Raji (cell line): Measurements from ENCODE around the gene PIK3C2G.

Experiments
- POLR2A ChIP-seq: IDR thresholded peaks from 2 replicates; pipeline ENCODE4 v1.6.1; 2011; ENCODE audit warnings: low read depth, low read length, control low read depth; ENCODE audit not compliant: insufficient read depth

Gene PIK3C2G

DNA sequence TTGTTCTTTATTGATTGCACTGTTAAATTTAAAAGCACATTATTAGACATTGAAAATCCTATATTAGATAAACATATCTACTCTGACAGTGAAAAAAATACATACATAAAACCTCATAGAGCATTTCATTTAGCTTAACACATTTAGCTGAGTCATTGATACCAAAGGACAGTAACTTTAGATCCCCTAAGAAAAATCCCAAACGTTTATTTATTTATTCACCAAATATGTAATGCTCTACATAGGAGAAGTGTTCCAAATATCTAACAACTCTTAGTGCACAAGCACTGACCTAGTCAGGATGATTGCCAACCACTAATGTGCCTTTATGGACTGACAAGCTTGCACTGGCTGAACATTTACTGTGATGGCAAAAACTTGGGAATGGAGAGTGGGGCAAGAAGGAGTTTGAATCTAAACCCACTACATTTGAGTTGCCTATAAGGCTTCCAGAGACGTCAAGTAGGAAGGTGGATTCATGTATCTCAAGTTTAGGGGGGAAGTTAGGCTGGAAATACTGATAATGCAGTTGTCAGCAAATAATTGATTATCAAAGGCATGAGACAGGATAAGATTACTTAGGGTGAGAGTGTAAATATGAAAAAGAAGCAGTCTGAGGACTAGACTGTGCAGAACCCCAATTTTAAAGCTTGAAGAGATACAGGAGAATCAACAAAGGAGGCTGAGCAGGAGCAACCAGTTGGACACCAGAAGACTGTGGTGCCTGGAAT is 320.1 kb downstream of the PIK3C2G start:
- no peak for TF ChIP-seq POLR2A

DNA sequence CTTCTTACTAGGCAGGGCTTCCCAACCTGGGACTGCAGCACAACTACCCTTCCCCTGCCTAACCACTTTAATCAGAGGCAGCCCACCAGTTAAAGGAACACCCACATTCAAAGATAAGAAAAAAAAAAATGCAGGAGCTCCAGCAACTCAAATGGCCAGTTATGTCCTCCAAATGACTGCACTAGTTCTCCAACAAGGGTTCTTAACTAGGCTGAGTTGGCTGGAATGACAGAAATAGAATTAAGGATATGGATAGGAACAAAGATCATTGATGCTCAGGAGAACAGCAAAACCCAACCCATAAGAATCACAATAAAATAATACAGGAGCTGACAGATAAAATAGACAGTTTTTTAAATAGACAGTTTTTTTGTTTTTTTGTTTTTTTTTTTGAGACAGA is 322.3 kb downstream of the PIK3C2G start:
- TF ChIP-seq POLR2A, result no peak

DNA sequence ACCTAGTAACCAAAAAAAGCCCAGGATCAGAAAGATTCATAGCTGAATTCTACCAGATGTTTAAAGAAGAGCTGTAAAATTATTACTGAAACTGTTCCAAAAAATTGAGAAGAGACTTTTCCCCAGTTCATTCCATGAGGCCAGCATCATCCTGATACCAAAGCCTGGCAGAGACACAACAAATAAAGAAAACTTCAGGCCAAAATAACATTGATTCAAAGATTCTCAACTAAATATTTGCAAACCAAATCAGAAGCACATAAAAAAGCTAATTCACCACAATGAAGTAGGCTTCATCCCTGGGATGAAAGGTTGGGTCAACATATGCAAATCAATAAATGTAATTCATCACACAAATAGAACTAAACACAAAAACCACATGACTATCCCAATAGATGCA is 325.3 kb downstream of the PIK3C2G start:
- no peak for TF ChIP-seq POLR2A

DNA sequence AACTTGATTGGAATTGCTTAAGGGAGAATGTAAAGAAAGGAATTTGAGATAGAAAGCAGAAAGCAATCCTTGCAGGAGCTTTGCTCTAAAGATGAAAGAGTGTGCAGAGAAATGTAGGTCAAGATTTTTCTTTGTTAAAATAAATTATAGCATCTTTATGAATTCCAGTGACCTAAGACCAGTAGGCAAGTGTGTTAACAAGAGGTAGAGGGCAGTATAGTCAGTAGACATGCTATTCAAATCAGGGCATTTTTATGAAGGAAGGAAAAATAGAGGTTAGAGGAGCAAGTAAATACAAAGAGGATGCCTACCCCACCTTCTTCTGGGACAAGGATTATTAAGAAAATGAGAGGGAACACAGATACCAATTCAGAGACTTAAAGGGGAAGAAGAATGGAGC is 328.0 kb downstream of the PIK3C2G start:
- no peak for TF ChIP-seq POLR2A

DNA sequence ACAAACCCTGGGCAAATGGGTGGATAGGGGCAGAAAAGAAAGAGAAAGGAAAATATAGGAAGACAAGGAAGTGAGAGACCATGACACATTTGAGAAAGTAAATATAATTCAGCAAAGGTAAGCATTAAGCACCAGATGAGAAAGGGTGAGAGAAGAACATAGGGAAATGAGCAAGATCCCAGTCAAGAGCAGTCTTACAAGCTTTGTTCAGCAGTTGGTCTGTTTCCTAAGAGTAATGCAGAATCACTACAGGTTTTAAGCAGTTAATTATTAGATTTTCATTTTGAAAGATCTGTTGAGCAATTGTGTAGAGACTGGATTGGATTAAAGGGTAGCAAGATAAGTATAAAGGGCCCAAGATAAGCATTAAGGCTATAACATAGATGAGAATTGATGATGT is 330.2 kb downstream of the PIK3C2G start:
- TF ChIP-seq POLR2A, result no peak

DNA sequence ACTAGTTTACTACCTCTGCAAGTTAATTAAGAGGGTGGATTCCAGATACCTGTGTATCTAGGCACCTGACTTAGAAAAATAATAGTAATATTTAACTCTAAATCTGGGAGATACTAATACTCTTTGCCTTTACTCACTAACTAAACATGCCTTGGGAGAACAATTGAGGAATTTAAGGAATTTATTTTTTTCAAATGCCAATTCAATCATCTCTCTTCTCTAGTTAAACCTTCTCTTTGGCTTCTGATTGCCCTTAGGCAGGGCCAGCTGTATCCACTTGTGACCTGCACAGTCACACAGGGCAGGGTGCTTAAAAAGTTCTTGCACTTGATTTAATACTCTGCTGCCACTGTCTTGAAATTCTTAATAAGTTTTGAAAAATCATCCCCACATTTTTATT is 334.1 kb downstream of the PIK3C2G start:
- TF ChIP-seq POLR2A, result no peak

DNA sequence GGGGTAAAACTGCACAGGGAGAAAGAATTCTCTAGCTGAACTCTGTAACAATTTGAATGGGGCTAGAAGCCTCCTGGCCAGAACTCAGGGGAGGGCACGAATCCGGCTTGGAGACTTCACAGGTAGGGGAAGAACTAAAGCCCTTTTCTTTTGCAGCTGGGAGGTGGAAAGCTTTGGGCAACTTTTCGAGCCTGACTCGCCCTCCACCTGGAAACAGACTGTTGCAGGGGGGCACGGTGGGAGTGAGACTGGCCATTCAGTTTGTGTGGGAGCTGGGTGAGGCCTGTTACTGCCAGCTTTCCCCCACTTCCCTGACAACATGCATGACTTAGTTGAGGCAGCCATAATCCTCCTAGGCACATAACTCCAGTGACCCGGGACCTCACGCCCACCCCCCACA is 340.6 kb downstream of the PIK3C2G start:
- no peak for TF ChIP-seq POLR2A

DNA sequence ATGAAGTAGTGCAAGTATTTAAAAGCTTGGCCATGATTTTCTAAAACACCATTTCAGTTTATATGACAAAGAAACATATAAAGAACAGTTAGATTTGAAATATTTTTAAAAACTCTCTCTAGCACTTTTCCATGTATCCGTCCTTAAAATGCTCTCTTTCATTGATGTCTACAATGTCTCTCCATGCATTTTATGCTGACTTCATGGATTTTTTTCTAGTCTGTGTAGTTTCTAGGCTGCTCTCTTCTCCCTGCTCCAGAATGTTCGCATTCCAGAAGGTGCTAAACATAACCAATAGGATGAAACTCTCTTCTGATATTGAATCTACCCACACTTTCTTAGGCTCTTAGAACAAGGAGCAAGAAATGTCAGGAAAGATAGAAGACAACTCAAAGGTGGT is 351.7 kb downstream of the PIK3C2G start:
- no peak for TF ChIP-seq POLR2A

DNA sequence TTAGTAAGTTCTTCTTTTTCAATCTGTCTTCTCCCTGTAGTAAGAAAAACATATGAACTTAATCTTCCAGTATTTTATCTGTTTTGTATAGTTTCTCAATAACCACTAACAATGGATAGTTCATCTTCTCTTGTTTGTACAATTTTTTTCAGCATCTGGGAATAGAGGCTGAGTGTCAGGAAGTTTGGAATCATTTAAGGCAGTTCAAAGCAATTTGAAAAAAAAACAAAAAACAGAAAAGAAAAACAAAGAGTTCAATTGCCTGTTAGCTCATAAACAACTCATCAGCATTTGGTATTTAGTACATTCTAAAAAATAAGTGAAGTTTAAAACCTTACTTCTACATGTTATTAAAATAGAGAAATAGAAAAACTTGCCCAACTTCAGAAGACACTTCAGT is 359.7 kb downstream of the PIK3C2G start:
- no peak for TF ChIP-seq POLR2A

DNA sequence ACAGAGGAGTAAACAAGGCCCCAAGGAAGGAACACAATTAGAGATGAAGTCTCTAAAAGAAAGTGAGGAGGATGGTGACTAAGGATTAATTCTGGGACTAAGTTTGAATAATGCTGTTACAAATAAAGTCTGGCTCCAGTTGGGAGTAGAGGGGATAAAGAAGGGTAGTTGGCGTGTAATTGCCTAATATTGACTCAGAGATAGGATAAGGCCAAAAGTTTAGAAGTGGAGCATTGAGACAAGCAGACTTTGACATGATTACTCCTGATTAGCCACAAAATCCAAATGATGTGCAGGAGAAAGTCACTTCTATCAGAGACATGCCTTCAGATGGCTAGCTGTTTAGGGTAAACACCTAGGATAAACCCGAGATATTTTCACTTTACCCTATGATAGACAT is 368.1 kb downstream of the PIK3C2G start:
- TF ChIP-seq POLR2A, result no peak

- TF ChIP-seq POLR2A, result no peak
Measured at GRCh38 chr12:18629916-18630315, 368.6 kb downstream of the PIK3C2G start.

- no peak for TF ChIP-seq POLR2A
Measured at GRCh38 chr12:18631339-18631738, 370.0 kb downstream of the PIK3C2G start.

GRCh38 chr12:18632848-18633247 is 371.5 kb downstream of the PIK3C2G start:
- no peak for TF ChIP-seq POLR2A

DNA sequence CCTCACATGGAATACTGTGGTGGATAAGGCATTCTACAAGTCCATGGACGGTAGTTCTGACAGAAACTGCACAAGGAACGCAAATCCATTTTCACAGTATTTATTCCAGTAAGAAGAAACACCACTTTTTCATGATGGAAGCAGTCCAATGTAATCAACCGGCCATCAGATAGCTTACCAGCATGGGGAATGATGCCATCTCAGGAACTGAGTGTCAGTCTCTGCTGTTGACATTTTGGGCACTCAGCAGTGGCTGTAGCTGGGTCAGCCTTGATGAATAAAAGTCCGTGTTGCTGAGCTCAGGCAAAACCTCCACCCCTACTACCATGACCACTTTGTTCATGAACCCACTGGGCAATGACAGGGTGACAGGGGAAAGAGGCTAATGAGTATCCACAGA is 373.1 kb downstream of the PIK3C2G start:
- no peak for TF ChIP-seq POLR2A

GRCh38 chr12:18640321-18640955 is 379.1 kb downstream of the PIK3C2G start:
- TF ChIP-seq POLR2A, result no peak

GRCh38 chr12:18643681-18644080 is 382.4 kb downstream of the PIK3C2G start:
- no peak for TF ChIP-seq POLR2A

DNA sequence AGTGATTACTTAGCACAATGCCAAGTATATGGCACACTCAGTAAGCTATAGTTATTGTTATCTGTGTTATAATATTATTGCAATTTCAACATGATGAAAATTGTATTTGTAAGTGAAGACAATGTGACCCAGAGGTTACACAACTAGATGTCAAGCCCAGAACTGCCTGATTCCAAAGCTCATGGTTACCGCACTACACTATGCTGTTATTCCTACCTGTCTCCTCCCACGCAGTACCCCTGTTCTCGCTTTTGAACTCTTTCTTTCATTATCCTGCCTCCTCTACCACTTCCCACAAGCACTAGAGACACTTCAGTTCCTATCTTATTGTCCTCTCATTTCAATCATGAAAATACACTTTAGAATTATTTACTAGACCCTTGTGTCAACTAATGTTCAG is 383.2 kb downstream of the PIK3C2G start:
- no peak for TF ChIP-seq POLR2A

GRCh38 chr12:18646286-18646890 is 385.1 kb downstream of the PIK3C2G start:
- no peak for TF ChIP-seq POLR2A
